Nephron (organoid): Measurements from ENCODE around the gene TMCO4.
A peak's percentile ranks its signal among the peaks of the same experiment; 100 is the strongest.

Experiments used
- H3K27ac Mint-ChIP-seq, 3 experiments: 2 replicates each; pipeline ENCODE4 v1.8.0; 2020; ENCODE audit warnings: mixed read lengths in 3 of 3, mild to moderate bottlenecking in 2 of 3, moderate library complexity in 1 of 3
- H3K27me3 Mint-ChIP-seq: 2 replicates; pipeline ENCODE4 v1.8.0; 2021; ENCODE audit warnings: low read depth, mild to moderate bottlenecking, moderate library complexity, mixed read lengths
- H3K36me3 Mint-ChIP-seq: 2 replicates; pipeline ENCODE4 v1.8.0; 2020; ENCODE audit warnings: low read depth, mixed read lengths
- H3K4me1 Mint-ChIP-seq: 2 replicates; pipeline ENCODE4 v1.8.0; 2020; ENCODE audit warnings: mixed read lengths
- H3K4me3 Mint-ChIP-seq, 3 experiments: 2 replicates each; pipeline ENCODE4 v1.8.0; 2020; ENCODE audit warnings: mild to moderate bottlenecking in 3 of 3, mixed read lengths in 3 of 3, moderate library complexity in 2 of 3
- H3K9me3 Mint-ChIP-seq: 2 replicates; pipeline ENCODE4 v1.8.0; 2020; ENCODE audit warnings: mixed read lengths
- TF ChIP-seq, protein P1 (sequence below), 3 experiments: fragments of 200-600 bp; sonication (generic); IDR thresholded peaks; one replicate each; pipeline ENCODE4 v1.5.0; 2021; ENCODE audit warnings: antibody characterized with exemption in 3 of 3; ENCODE audit not compliant: unreplicated experiment in 3 of 3

The TMCO4 gene

GRCh38 chr1:19705464-19705863, 94.3 kb downstream of the TMCO4 start:
- Mint-ChIP-seq H3K4me1 (peaks cover 33% of the 10 kb centered on the region), H3K27ac (no peak overlapping the region), H3K36me3 (no peaks in the 10 kb centered on the region), H3K27me3 (peaks cover 20% of the 10 kb centered on the region), H3K9me3 (no peaks in the 10 kb centered on the region), H3K4me3 (no peak overlapping the region)
- TF ChIP-seq, protein P1, sequence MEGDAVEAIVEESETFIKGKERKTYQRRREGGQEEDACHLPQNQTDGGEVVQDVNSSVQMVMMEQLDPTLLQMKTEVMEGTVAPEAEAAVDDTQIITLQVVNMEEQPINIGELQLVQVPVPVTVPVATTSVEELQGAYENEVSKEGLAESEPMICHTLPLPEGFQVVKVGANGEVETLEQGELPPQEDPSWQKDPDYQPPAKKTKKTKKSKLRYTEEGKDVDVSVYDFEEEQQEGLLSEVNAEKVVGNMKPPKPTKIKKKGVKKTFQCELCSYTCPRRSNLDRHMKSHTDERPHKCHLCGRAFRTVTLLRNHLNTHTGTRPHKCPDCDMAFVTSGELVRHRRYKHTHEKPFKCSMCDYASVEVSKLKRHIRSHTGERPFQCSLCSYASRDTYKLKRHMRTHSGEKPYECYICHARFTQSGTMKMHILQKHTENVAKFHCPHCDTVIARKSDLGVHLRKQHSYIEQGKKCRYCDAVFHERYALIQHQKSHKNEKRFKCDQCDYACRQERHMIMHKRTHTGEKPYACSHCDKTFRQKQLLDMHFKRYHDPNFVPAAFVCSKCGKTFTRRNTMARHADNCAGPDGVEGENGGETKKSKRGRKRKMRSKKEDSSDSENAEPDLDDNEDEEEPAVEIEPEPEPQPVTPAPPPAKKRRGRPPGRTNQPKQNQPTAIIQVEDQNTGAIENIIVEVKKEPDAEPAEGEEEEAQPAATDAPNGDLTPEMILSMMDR (IDR thresholded peaks at IDR 0.05; ENCODE audit: unreplicated experiment in 3 of 3): no peak

GRCh38 chr1:19704247-19705113, 95.2 kb downstream of the TMCO4 start:
- Mint-ChIP-seq H3K27ac (no peak overlapping the region), H3K9me3 (no peaks in the 10 kb centered on the region), H3K4me3 (no peak overlapping the region), H3K4me1 (peaks cover 26% of the 10 kb centered on the region), H3K27me3 (peaks cover 16% of the 10 kb centered on the region), H3K36me3 (no peaks in the 10 kb centered on the region)
- TF ChIP-seq, protein P1 (IDR thresholded peaks at IDR 0.05; ENCODE audit: unreplicated experiment in 3 of 3): peak; percentile 90 to 92 (median 90)

DNA sequence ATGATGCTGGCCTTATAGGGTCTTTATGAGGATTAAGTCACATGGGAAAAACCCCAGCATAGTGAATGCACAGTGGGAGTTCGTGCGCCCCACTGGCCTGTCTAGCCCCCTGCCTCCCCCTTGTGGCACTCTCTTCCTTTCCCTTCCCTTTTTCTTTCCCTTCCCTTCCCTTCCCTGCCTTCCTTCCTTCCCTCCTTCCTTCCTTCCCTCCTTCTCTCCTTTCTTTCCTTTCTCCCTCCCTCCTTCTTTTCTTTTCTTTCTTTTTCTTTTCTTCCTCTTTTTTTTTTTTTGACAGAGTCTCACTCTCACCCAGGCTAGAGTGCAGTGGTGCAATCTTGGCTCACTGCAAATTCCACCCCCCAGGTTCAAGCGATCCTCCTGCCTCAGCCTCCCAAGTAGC, 96.4 kb downstream of the TMCO4 start:
- Mint-ChIP-seq H3K27me3 (peaks cover 16% of the 10 kb centered on the region), H3K27ac (no peak overlapping the region), H3K9me3 (no peaks in the 10 kb centered on the region), H3K4me1 (peaks cover 16% of the 10 kb centered on the region), H3K4me3 (no peak overlapping the region), H3K36me3 (no peaks in the 10 kb centered on the region)
- TF ChIP-seq, protein P1 (IDR thresholded peaks at IDR 0.05; ENCODE audit: unreplicated experiment in 3 of 3): no peak

DNA sequence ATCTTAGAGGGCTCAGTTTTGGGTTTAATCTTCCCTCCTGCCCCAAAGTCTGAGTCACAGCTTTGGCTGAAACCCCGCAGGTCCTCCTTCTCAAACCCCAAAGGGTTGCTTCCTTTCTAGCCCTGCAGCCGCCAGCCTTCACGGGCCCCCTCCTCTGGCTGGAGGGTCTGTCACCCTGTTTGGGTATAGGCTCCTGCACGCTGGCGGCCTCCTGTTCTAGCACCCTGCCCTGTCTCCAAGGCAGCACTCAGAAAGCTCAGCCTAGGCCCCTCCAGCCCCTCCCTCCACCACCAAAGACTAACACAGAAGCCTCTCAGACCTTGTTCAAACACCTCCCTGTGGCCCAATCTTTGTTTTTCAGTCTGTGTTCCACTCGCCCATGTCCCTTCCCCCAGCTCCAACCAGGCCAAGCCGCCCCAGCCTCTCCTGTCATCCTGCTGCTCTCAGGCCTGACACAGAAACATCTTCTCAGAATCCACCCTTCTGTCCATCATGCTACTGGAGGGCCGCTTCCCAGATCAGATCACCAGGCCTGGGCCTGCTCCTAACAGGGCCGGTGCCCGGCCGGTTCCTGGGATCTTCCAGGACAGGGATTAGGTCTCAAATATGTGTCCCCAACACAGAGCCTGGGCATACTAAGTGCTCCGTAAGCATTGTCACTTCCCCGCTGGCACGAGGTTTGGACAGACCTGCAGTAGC, 99.5 kb downstream of the TMCO4 start:
- Mint-ChIP-seq H3K27ac (no peak overlapping the region), H3K9me3 (no peaks in the 10 kb centered on the region), H3K36me3 (no peaks in the 10 kb centered on the region), H3K4me3 (no peak overlapping the region), H3K27me3 (peaks cover 10% of the 10 kb centered on the region), H3K4me1 (peaks cover 4% of the 10 kb centered on the region)
- TF ChIP-seq, protein P1 (IDR thresholded peaks at IDR 0.05; ENCODE audit: unreplicated experiment in 3 of 3): no peak

- H3K4me1 Mint-ChIP-seq: no peaks in the 10 kb centered on the region
- H3K36me3 Mint-ChIP-seq: no peaks in the 10 kb centered on the region
- TF ChIP-seq, protein P1 (IDR thresholded peaks at IDR 0.05; ENCODE audit: unreplicated experiment in 3 of 3): no peak
- no peaks in the 10 kb centered on the region for H3K9me3 Mint-ChIP-seq
- no peak overlapping the region for H3K27ac Mint-ChIP-seq
- no peaks in the 10 kb centered on the region for H3K27me3 Mint-ChIP-seq
- H3K4me3 Mint-ChIP-seq: no peak overlapping the region
Observed at GRCh38 chr1:19698181-19698580, 101.5 kb downstream of the TMCO4 start.
